Loucy (cell line): Measurements from ENCODE around the gene RARB.

Source experiments
- H2AFZ ChIP-seq: fragments of 200-600 bp; sonication (generic); 2 replicates; pipeline ENCODE4 v1.6.0; 2016; ENCODE audit warnings: antibody characterized with exemption, mild to moderate bottlenecking, low read length, moderate library complexity
- H3F3A ChIP-seq: fragments of 200-600 bp; 2 replicates; pipeline ENCODE4 v1.6.0; 2016; ENCODE audit warnings: antibody characterized with exemption, low read depth, mild to moderate bottlenecking
- H3K27me3 ChIP-seq: fragments of 200-600 bp; sonication (generic); 2 replicates; pipeline ENCODE4 v1.6.1; 2014; ENCODE audit warnings: low read length, mild to moderate bottlenecking; ENCODE audit not compliant: insufficient read depth, poor library complexity, severe bottlenecking
- H3K36me3 ChIP-seq: fragments of 200-600 bp; sonication (generic); 2 replicates; pipeline ENCODE4 v1.6.1; 2016; ENCODE audit warnings: low read length; ENCODE audit not compliant: insufficient read depth
- H3K4me1 ChIP-seq: fragments of 200-600 bp; sonication (generic); 2 replicates; pipeline ENCODE4 v1.5.1; 2014; ENCODE audit warnings: low read length, mild to moderate bottlenecking; ENCODE audit not compliant: insufficient read depth, poor library complexity, severe bottlenecking
- H3K4me2 ChIP-seq: fragments of 200-600 bp; sonication (generic); 2 replicates; pipeline ENCODE4 v1.6.0; 2014; ENCODE audit warnings: antibody characterized with exemption, low read length, low read depth, mild to moderate bottlenecking; ENCODE audit not compliant: poor library complexity, severe bottlenecking
- H3K4me3 ChIP-seq: fragments of 200-600 bp; sonication (generic); 2 replicates; pipeline ENCODE4 v1.5.1; 2014; ENCODE audit warnings: low read length, mild to moderate bottlenecking, mixed read lengths; ENCODE audit not compliant: poor library complexity, severe bottlenecking
- H3K79me2 ChIP-seq: fragments of 200-600 bp; sonication (generic); 2 replicates; pipeline ENCODE4 v1.6.1; 2014; ENCODE audit warnings: low read length; ENCODE audit not compliant: insufficient read depth
- H3K9ac ChIP-seq: fragments of 200-600 bp; sonication (generic); 2 replicates; pipeline ENCODE4 v1.6.0; 2014; ENCODE audit warnings: mild to moderate bottlenecking, low read depth, low read length, moderate library complexity; ENCODE audit not compliant: poor library complexity, severe bottlenecking
- H3K9me2 ChIP-seq: fragments of 200-600 bp; sonication (generic); replicated peaks from 2 replicates; pipeline ENCODE4 v1.6.1; 2016; ENCODE audit warnings: low read depth, low read length, mixed read lengths
- H3K9me3 ChIP-seq: fragments of 200-600 bp; sonication (generic); 2 replicates; pipeline ENCODE4 v1.6.1; 2014; ENCODE audit warnings: mild to moderate bottlenecking, antibody characterized with exemption, low read length, low read depth; ENCODE audit not compliant: insufficient read depth
- H4K20me1 ChIP-seq: fragments of 200-600 bp; sonication (generic); 2 replicates; pipeline ENCODE4 v1.6.0; 2014; ENCODE audit warnings: antibody characterized with exemption, low read length, mild to moderate bottlenecking; ENCODE audit not compliant: insufficient read depth, poor library complexity, severe bottlenecking
- EZH2phosphoT487 ChIP-seq: fragments of 200-600 bp; IDR thresholded peaks from 2 replicates; pipeline ENCODE4 v1.6.1; 2018; ENCODE audit warnings: antibody characterized with exemption, mild to moderate bottlenecking, moderate library complexity, borderline replicate concordance
- TF ChIP-seq, protein P1 (sequence below): fragments of 200-600 bp; sonication (generic); conservative IDR thresholded peaks from 2 replicates; pipeline ENCODE4 v1.5.1; 2014; ENCODE audit warnings: mild to moderate bottlenecking, antibody characterized with exemption, low read length

RARB gene

DNA sequence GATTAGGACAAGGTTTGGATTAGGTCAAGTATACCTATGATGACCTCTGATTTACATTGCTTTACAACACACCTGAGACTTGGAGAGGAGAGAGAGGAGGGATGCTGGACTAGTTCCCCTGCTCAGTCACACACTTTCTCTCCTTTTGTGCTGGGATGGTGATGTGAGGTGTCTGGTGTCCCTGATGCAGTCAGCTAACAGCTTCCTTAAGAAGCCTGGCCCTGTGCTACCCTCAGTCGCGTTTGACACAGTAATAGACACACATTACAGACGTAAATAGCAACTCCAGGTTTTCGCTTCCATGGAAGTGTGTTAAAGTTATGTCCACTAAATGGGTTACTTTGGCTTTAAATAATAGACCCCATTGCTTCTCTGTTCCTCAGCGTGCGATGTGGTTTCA lies 58.9 kb downstream of the RARB start:
- Histone ChIP-seq H3F3A (no peaks in the 10 kb centered on the region), H3K9me2 (no peaks in the 10 kb centered on the region), H3K4me3 (no peak overlapping the region), H3K36me3 (no peaks in the 10 kb centered on the region), H3K9me3 (no peaks in the 10 kb centered on the region), H3K9ac (no peak overlapping the region), H3K27me3 (no peaks in the 10 kb centered on the region), H4K20me1 (no peaks in the 10 kb centered on the region), H3K4me1 (no peaks in the 10 kb centered on the region), H2AFZ (no peak overlapping the region), H3K4me2 (no peak overlapping the region), H3K79me2 (no peaks in the 10 kb centered on the region)
- TF ChIP-seq, protein P1, sequence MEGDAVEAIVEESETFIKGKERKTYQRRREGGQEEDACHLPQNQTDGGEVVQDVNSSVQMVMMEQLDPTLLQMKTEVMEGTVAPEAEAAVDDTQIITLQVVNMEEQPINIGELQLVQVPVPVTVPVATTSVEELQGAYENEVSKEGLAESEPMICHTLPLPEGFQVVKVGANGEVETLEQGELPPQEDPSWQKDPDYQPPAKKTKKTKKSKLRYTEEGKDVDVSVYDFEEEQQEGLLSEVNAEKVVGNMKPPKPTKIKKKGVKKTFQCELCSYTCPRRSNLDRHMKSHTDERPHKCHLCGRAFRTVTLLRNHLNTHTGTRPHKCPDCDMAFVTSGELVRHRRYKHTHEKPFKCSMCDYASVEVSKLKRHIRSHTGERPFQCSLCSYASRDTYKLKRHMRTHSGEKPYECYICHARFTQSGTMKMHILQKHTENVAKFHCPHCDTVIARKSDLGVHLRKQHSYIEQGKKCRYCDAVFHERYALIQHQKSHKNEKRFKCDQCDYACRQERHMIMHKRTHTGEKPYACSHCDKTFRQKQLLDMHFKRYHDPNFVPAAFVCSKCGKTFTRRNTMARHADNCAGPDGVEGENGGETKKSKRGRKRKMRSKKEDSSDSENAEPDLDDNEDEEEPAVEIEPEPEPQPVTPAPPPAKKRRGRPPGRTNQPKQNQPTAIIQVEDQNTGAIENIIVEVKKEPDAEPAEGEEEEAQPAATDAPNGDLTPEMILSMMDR = no peak
- no peak for TF ChIP-seq EZH2phosphoT487

DNA sequence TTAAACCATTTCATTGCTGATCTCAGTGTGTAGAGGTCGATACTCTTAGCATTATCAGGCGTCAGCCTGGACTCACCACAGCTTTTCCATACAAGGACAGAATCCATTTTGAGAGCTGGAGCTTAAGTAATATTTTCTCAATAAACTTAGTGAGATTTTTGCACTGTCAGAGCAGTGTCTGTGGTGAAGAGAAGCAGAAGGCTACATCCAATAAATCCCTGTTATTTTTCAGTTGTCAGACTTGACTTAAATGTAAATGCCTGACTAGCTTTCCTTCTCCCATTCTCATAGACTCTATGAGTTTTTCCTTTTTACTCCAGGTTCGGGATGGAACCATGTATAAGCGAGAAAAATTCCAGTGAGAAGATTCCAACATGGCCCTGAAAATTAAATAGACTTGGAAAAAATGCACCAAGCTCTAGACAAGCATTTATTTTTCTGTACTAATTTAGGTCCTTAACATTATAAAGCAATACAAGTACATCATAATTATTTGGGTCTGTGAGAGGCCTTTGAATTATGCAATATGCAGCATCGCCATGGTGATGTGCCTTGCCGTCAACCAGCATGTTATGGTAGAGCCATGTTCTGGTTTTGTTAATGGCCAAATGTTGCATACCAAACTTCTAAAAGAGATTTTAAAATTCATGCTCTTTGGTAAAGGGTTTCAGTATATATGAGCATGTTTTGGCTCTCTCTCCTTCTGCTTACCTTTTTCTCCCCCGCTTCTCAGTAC lies 62.0 kb downstream of the RARB start:
- Histone ChIP-seq H3K9ac (no peak overlapping the region), H3K9me3 (peaks cover 3% of the 10 kb centered on the region; the same call in 1 of the 2 replicates), H2AFZ (no peak overlapping the region), H3K9me2 (no peaks in the 10 kb centered on the region), H3K4me3 (no peak overlapping the region), H3K36me3 (no peaks in the 10 kb centered on the region), H4K20me1 (no peaks in the 10 kb centered on the region), H3F3A (no peaks in the 10 kb centered on the region), H3K27me3 (no peaks in the 10 kb centered on the region), H3K4me2 (no peak overlapping the region), H3K79me2 (no peaks in the 10 kb centered on the region), H3K4me1 (no peaks in the 10 kb centered on the region)
- TF ChIP-seq EZH2phosphoT487 = no peak
- TF ChIP-seq, protein P1 = no peak

DNA sequence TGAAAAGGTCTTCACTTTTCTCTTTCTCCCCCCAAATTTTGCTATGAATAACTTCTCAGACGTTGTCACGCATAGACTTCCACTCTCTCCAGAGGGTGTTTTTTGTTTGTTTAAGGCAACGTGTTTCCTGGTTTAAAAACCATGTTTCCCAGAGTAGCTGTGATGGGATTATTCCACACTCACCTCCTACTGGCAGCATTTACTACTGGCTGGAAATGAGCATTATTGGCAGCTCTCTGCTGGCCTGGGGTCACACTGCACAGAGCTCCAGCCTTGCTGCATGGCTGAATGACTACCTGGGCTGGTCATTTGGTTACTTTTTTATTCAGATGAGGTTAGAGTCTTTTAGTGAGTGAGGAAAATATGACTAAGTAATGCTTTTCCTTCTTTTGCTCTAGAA lies 65.2 kb downstream of the RARB start:
- no peak for TF ChIP-seq EZH2phosphoT487
- TF ChIP-seq, protein P1 = no peak
- no peaks in the 10 kb centered on the region for H3K79me2 ChIP-seq
- H3K9ac ChIP-seq = no peak overlapping the region
- no peaks in the 10 kb centered on the region for H3K27me3 ChIP-seq
- H3K36me3 ChIP-seq = no peaks in the 10 kb centered on the region
- no peaks in the 10 kb centered on the region for H3F3A ChIP-seq
- no peak overlapping the region for H3K4me2 ChIP-seq
- no peak overlapping the region for H3K4me3 ChIP-seq
- H3K9me2 ChIP-seq = no peaks in the 10 kb centered on the region
- no peaks in the 10 kb centered on the region for H3K4me1 ChIP-seq
- no peaks in the 10 kb centered on the region for H4K20me1 ChIP-seq
- H2AFZ ChIP-seq = no peak overlapping the region
- H3K9me3 ChIP-seq = peaks cover 3% of the 10 kb centered on the region; the same call in 1 of the 2 replicates
